ENCODE results near the gene BPIFB6.

DNA sequence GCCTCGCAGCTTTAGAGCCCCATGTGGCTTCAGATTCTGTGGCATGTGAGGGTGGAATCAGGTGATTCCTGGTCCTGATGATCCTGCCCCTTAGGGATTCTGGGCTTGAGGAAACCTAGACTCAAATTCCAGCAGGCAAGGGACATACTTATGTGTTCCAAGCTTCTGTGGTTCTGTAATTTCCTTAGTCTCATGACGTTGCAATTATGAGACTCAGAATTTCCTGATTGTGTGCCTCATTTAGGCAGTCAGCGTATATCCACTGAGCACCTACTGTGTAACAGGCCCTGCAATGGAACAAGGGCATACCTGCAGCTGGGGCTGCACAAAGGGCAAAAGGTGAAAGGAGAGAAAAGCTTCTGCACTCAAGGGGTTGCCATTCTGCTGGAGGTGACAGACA lies 36.4 kb downstream of the BPIFB6 start:
- TF ChIP-seq, protein P1, sequence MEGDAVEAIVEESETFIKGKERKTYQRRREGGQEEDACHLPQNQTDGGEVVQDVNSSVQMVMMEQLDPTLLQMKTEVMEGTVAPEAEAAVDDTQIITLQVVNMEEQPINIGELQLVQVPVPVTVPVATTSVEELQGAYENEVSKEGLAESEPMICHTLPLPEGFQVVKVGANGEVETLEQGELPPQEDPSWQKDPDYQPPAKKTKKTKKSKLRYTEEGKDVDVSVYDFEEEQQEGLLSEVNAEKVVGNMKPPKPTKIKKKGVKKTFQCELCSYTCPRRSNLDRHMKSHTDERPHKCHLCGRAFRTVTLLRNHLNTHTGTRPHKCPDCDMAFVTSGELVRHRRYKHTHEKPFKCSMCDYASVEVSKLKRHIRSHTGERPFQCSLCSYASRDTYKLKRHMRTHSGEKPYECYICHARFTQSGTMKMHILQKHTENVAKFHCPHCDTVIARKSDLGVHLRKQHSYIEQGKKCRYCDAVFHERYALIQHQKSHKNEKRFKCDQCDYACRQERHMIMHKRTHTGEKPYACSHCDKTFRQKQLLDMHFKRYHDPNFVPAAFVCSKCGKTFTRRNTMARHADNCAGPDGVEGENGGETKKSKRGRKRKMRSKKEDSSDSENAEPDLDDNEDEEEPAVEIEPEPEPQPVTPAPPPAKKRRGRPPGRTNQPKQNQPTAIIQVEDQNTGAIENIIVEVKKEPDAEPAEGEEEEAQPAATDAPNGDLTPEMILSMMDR (IDR thresholded peaks at IDR 0.05; ENCODE audit: low read depth, low read length, missing input control) = no peak
- no peak for TF ChIP-seq RXRA (IDR thresholded peaks at IDR 0.05)
- TF ChIP-seq, protein P2, sequence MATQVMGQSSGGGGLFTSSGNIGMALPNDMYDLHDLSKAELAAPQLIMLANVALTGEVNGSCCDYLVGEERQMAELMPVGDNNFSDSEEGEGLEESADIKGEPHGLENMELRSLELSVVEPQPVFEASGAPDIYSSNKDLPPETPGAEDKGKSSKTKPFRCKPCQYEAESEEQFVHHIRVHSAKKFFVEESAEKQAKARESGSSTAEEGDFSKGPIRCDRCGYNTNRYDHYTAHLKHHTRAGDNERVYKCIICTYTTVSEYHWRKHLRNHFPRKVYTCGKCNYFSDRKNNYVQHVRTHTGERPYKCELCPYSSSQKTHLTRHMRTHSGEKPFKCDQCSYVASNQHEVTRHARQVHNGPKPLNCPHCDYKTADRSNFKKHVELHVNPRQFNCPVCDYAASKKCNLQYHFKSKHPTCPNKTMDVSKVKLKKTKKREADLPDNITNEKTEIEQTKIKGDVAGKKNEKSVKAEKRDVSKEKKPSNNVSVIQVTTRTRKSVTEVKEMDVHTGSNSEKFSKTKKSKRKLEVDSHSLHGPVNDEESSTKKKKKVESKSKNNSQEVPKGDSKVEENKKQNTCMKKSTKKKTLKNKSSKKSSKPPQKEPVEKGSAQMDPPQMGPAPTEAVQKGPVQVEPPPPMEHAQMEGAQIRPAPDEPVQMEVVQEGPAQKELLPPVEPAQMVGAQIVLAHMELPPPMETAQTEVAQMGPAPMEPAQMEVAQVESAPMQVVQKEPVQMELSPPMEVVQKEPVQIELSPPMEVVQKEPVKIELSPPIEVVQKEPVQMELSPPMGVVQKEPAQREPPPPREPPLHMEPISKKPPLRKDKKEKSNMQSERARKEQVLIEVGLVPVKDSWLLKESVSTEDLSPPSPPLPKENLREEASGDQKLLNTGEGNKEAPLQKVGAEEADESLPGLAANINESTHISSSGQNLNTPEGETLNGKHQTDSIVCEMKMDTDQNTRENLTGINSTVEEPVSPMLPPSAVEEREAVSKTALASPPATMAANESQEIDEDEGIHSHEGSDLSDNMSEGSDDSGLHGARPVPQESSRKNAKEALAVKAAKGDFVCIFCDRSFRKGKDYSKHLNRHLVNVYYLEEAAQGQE (IDR thresholded peaks at IDR 0.05) = no peak
- TF ChIP-seq, protein P3, sequence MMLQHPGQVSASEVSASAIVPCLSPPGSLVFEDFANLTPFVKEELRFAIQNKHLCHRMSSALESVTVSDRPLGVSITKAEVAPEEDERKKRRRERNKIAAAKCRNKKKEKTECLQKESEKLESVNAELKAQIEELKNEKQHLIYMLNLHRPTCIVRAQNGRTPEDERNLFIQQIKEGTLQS (IDR thresholded peaks at IDR 0.05) = no peak
- TF ChIP-seq RAD21 (IDR thresholded peaks at IDR 0.05) = no peak
- no peak for TF ChIP-seq YY1 (IDR thresholded peaks at IDR 0.05)
- no peak for TF ChIP-seq EGR1 (IDR thresholded peaks at IDR 0.05; ENCODE audit: low read depth in 2 of 2)
- TF ChIP-seq, protein P4, sequence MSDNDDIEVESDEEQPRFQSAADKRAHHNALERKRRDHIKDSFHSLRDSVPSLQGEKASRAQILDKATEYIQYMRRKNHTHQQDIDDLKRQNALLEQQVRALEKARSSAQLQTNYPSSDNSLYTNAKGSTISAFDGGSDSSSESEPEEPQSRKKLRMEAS (IDR thresholded peaks at IDR 0.05) = no peak
- TF ChIP-seq SP1 (IDR thresholded peaks at IDR 0.05) = no peak
- TF ChIP-seq TAF1 (conservative IDR thresholded peaks at IDR 0.05) = no peak
- TF ChIP-seq JUND (IDR thresholded peaks at IDR 0.05) = no peak
